Lower leg skin (tissue), 3 donors: ENCODE data around the gene AURKAIP1.

ENCODE experiments used
- POLR2A ChIP-seq, 2 donors: fragments of 450-650 bp; IDR thresholded peaks; one replicate each; pipeline ENCODE4 v1.6.1; 2016 to 2017; ENCODE audit warnings: antibody characterized with exemption in 2 of 2, mild to moderate bottlenecking in 1 of 2, moderate library complexity in 1 of 2
- TF ChIP-seq, protein P1 (sequence below), 3 donors: fragments of 450-650 bp; IDR thresholded peaks; one replicate each; pipeline ENCODE4 v1.5.1; 2016; ENCODE audit warnings: antibody characterized with exemption in 3 of 3, mild to moderate bottlenecking in 3 of 3, moderate library complexity in 2 of 3

- TF ChIP-seq, protein P1, sequence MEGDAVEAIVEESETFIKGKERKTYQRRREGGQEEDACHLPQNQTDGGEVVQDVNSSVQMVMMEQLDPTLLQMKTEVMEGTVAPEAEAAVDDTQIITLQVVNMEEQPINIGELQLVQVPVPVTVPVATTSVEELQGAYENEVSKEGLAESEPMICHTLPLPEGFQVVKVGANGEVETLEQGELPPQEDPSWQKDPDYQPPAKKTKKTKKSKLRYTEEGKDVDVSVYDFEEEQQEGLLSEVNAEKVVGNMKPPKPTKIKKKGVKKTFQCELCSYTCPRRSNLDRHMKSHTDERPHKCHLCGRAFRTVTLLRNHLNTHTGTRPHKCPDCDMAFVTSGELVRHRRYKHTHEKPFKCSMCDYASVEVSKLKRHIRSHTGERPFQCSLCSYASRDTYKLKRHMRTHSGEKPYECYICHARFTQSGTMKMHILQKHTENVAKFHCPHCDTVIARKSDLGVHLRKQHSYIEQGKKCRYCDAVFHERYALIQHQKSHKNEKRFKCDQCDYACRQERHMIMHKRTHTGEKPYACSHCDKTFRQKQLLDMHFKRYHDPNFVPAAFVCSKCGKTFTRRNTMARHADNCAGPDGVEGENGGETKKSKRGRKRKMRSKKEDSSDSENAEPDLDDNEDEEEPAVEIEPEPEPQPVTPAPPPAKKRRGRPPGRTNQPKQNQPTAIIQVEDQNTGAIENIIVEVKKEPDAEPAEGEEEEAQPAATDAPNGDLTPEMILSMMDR (IDR thresholded peaks at IDR 0.05): no peak
- TF ChIP-seq POLR2A (IDR thresholded peaks at IDR 0.05): no peak
These were observed 12.4 kb upstream of the AURKAIP1 start for GRCh38 chr1:1387098-1388077.
